GM03348 (cell line): Measurements from ENCODE around the gene FBLN5.
"Not testable (repeated sequence)": the region's sequence is repeated elsewhere in the genome, so short reads cannot be mapped to it uniquely, and the experiment has no call there.

ENCODE experiments used
- DNase-seq: peaks from one replicate; pipeline ENCODE4 v3.0.0; 2012; ENCODE audit warnings: low spot score

The FBLN5 gene

GRCh38 chr14:91861091-91861490 lies 86.4 kb downstream of the FBLN5 start:
- DNase-seq: no peak

- DNase-seq: no peak
These were observed 87.3 kb downstream of the FBLN5 start for GRCh38 chr14:91860238-91860637.

GRCh38 chr14:91858536-91859275 lies 88.8 kb downstream of the FBLN5 start:
- peak; percentile 65 for DNase-seq

DNA sequence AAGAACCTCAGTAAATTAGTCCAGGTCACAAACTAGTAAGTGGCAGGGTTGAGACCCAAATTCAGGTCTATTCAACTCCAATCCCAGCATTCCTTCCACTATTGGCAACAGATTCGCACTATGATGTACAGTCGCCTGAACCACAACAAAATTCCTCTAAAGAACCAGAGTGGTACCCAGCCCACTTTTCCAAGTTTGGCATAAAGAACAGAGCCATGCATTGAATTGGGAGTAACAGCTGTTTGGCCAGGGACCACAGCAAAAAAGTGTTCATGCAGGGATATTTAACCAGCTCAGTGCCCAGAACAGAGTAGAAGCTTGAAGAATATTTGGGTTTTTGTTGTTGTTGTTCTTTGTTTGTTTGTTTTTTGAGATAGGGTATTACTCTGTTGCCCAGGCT lies 89.9 kb downstream of the FBLN5 start:
- DNase-seq: no peak

DNA sequence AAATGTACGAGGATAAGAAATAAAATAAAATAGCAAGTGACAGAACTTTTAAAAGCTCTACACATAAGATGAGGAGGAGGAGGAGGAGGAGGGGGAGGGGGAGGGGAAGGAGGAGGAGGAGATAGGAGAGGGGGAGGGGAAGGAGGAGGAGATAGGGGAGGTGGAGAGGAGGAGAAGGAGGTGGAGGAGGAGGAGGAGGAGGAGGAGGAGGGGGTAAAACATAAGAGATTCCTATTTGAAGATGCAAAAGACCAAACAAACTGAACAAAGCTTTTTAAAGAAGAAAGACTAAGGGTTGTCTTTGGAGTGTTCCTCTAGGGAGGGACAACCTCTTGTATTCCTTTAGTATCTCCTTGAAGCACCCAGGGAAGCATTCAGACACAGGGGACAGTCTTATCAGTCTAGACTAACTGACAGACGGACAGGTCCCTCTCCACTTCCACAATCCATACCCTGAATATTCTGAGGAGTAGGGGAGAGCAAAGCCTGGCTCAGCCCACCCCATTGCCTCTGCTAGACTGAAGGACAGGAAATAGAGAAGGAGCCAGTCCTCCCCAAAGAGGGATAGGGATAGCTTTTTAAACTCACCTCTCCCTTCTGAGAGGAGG lies 93.1 kb downstream of the FBLN5 start:
- DNase-seq: no peak

DNA sequence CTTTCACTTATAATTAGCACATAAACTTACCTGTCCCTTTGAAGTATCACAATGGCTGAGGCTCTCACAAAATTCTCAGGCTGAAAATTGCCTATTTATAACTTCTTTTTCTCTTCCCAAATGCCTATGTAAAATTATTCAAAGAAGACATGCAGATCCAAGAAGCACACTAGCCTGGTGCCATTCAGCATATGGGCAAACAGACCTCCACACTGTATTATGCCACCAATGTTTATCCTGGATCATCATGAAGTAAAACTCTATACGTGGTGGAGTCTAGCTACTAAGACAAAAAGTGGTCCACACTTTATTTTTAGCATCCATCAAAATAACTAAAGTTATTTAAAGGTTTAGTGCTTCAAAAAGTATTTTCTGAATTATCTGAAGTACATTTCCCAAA lies 95.9 kb downstream of the FBLN5 start:
- no peak for DNase-seq

DNA sequence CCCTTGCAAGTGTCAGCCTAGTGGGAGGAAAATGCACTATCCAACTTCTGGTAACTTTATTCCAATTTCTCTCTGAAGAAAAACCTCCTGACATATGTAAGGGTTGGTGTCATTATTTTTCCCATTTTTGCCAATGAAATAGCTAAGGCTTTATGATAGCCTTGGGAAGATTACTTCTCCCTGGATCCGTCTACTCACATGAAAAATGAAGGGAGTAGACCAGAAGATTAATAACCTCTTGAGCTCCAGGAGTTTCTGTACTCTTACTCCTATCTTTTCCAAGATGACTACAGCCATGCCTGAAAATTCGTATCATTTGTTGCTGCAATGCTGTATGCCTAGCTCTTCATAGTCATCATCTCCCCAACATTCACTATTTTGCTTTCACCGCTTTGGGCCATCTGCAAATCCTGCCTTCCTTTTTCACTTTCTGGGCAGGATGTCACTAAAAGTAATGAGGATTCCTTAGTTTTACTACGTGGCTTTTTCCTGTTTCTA lies 98.9 kb downstream of the FBLN5 start:
- DNase-seq: no peak

GRCh38 chr14:91847693-91848092 lies 99.8 kb downstream of the FBLN5 start:
- no peak for DNase-seq

DNA sequence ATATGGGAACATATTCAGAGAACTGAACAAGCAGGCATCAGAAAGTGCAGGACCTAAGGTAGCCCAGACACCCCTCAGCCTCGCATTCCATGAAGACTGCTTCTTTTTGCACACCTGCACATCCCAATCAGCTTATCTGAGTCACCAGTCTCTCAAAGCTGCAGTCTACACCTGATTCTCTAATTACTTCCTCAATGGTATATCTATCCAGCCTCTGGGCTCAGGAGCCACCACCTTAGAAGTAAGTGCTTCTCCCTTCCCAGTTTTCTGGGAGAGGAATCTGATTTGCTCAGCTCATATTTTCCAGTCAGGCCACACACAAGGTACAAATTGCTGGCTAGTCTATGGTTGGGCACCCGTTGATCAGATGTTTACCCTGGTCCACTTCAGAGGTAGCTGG lies 101.8 kb downstream of the FBLN5 start:
- DNase-seq: no peak

DNA sequence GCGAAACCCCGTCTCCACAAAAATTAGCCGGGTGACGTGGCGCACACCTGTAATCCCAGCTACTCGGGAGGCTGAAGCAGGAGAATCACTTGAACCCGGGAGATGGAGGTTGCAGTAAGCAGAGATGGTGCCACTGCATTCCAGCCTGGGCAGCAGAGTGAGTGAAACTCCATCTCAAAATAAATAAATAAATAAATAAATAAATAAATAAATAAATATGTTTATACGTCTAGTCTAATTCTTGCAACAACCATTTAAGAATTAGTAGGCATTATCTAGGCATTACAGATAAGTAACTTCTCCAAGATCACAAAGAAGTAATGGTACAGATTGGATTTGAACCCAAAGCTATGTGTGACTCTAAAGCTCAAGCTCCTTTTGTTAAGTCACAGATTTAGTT lies 102.4 kb downstream of the FBLN5 start:
- DNase-seq: not testable (repeated sequence)

GRCh38 chr14:91844029-91844428 lies 103.5 kb downstream of the FBLN5 start:
- no peak for DNase-seq

DNA sequence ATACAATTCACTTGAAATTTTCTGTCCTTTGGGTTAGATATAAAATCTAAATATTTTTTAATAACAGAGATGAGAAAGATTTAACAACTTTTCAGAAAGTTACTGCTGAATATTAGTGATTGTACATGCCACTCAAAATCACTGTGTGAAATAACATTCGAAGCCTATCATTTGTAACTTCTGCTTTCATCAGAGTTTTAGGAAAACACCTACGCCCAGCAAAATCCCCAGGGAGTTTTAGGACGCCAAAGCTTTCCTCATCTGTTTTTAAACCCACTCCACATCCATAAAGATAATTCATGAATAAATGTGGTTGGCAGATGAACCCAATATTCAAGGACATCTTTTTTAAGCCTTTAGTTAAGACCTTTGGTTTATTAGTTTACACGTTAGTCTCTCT lies 104.1 kb downstream of the FBLN5 start:
- no peak for DNase-seq

GRCh38 chr14:91841065-91841464 lies 106.4 kb downstream of the FBLN5 start:
- no peak for DNase-seq

DNA sequence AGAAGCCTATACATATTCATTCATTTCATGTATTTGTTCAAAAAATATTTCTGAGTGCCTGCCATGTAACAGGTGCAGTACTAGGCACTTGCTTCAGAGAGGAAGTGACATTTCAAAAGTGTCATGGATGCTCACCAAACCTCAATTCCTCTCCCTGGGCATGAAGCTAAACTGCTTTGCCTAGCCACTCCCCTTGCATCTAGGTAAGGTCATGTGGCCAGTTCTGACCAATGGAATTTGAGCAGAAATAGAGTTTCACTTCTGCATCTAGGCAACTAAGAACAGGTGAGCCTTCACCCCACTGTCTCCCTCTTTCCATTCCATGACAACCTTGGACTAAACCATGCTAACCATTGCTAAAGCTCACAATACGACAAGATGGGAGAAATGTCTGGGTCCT lies 107.7 kb downstream of the FBLN5 start:
- no peak for DNase-seq

- no peak for DNase-seq
These were observed 110.4 kb downstream of the FBLN5 start for GRCh38 chr14:91837076-91837475.

GRCh38 chr14:91835920-91836843 lies 111.3 kb downstream of the FBLN5 start:
- peak; percentile 26 for DNase-seq

- DNase-seq: no peak
These were observed 112.1 kb downstream of the FBLN5 start for GRCh38 chr14:91835197-91835919.

DNA sequence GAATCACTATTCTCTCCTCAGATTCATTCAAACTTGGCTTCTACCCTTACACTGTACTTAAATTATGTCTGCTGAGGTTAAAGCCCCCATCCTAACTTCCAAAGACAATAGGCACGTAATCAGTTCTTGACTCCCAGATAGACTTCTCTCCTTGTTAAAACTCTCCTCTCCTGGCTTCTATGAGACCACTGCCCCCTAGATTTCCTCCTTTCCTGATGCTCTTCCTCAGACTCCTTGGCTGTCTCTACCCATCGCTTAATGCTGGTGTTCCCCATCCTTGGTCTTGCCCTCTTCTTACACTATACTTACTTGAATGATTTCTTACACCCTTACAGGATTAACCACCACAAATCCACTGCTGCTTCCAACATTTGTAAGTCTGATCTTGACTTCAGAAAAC lies 112.9 kb downstream of the FBLN5 start:
- no peak for DNase-seq

DNA sequence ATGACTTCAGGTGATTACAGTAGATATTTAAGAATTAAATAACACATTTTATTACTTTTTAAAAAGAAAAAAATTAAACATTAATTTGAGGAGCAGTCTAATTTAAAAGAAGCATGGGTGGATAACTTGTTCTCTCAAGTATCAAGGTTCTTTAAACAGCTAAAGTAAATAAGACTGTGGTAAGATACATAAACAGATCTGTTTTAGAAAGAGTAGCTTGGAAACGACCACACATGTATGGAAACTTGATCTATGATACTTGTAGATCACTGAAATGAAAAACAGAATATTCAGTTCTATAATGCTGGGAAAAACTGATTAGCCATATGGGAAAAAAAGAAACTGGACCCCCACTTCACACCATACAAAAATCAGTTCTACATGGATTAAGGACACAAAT lies 116.2 kb downstream of the FBLN5 start:
- DNase-seq: no peak

DNA sequence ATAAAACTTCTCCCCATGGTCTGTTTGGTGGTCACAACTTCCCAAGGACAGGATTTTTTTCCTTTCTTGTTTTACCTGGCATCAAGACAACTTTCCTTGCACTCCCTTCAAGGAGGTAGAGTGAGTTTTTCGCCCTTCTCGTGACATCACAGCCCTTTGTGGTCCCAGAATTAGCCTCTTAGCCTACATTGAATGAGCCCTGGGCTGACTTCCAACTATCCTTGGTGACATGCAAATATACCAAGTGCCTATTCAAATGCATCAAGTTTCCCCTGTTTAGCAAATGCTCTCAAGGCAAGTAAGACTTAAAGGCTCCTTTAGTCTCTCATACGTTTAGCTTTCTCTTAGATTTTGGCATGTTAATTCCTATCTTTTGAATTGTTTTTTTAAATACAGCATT lies 116.7 kb downstream of the FBLN5 start:
- DNase-seq: no peak

DNA sequence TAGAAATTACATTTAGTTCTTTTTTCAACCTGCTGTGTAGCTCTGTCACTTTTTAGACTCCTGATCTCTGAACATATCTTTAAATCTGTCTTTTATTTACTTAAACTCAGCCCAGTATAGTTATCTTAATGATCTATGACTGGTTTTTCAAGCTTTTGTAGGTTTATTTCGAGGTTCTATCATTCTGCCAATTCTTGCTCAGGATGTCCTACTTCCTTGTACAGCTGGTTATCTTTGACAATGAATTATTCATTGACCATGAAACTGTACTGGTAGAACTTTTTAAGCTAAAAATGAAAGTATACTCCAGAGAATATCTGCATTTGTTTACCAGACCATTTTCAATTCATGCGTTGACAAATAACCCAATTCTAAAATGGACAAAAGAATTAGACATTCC lies 118.0 kb downstream of the FBLN5 start:
- no peak for DNase-seq

- no peak for DNase-seq
These were observed 119.7 kb downstream of the FBLN5 start for GRCh38 chr14:91827746-91828145.
